ENCODE results near the gene GSTM3.
"Not testable (repeated sequence)": the region's sequence is repeated elsewhere in the genome, so short reads cannot be mapped to it uniquely, and the experiment has no call there.

The GSTM3 gene

DNA sequence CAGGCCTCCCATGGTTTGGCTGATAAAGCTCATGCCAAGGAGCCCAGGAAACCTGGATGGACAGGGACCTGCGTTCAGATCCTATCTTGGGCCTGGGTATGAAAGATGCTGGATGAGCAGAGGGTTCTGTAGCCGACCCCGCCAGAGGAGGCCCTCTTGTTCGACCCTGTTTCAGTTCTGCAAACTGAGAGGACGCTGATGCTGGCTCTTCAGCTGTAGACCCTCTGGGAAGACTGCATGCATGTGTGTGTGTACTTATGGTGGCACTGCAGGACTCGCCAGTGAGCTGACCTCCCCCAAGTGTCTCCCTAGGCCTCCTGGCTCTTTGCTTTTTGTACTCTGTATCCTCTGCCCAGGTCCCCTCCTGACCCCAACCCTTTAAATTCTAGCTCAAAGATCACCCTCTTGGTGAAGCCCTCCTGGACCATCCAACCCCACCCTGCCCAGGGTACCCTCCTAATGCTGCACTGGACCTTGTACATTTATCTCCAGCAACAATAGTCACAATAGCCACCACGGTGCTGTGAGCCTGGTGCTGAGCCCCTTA lies 21.3 kb upstream of the GSTM3 start:
- DNase-seq (ENCODE audit: low spot score): no peak

DNA sequence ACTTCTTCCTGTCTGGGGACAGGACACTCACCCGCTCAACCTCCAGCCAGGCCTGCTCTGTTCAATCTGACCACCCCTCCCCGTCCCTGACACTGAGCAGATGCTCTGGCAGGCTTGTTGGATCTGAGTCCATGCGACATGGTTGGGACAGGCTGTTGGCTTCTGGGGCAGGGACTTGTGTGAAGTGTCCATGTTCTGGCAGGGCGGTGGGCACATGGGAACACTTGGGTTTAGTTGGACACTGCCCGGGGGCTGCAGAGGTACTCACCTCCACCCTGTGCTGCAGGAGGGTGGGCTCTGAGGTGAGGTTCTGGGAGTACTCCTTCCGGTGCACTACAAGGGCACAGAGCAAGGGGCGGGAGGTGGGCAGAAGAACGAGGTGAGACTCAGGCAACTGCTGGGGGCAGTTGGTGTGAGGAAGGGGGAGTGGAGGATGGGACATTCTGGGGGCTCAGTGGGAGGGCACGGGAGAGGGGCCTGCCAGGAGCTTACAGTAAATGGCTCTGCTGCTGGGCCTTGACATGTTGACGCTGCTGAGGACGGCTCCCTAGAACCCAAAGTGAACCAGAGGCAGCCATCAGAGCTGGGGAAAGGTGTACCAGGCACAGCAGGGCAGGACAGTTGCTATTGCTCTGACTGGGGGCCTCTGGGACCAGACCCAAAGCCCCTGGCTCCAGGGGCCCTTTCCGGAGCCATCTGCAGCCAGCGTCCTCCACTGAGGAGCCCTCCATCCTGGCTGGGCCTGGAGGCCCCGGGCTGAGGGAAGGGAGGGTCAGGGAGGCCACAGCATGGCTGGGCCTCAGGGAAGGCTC lies 20.6 kb upstream of the GSTM3 start:
- DNase-seq (ENCODE audit: low spot score): no peak

DNA sequence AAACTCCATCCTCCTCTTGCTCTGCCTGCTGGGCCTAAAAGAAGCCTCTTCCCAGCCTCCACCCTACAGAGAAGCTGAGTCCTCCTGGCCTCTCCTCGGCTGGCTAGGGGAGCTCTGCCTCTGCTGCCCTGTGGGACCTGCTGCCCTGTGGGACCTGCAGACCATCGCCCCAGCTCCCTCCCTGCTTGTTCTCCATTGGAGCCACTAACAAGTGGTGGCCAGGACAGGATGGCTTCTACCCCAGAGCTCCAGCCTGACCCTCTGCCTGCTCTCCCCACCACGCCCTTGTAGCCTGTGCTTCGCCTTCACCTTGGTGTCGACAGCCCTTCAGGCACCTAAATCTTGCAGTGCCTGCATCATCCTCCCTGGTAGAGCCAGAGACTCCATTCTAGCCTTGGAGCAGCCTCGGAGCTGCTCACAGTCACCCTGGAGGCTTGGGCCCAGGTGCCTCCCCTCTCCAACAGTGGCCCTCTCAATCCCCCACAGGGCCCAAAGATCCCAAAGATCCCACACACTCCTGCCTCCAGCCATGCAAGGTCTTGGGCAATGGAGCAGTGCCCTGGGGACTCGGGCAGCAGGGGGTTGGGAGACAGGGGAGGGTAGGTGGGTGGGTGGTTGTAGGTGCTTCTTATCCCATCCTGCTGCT lies 19.9 kb upstream of the GSTM3 start:
- no peak for DNase-seq (ENCODE audit: low spot score)

DNA sequence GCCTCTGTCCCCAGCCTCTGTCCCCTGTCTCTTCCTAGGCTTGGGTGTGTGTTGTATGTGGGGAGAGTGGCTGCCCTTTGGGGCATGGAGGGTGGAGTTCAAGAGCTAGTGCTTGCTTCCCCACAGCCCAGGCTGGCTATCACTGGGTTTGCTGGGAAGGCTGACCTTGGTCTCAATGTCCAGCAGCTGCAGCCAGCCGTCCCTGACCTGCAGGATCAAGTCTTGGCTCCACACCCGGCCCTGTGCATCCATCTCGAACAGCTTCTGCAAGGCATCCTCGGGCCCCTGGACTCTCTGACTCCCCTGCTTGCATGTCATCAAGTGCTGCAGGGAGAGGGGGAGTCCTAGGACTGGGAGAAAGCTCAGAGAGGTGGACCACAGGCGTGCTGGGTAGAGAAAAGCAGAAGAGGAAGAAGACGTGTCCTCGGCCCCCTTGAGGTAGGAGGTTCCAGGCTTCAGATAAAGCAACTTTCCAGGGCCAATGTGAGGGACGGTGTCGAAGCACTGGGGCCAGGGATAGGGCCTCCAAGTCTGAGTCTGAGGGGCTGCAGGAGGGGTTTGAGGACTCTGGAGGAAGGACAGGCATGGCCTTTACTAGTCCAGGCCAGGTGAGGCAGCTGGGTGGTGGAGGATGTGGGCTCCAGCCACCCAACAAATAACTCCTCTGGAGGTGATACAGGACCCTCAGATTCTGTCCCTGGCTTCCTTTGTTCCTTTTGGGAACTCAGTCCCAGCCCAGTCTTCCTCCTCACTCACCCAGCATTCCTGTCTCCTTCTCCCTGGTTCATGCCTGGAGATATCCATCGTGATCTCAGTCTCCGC lies 18.9 kb upstream of the GSTM3 start:
- no peak for DNase-seq (ENCODE audit: low spot score)

DNA sequence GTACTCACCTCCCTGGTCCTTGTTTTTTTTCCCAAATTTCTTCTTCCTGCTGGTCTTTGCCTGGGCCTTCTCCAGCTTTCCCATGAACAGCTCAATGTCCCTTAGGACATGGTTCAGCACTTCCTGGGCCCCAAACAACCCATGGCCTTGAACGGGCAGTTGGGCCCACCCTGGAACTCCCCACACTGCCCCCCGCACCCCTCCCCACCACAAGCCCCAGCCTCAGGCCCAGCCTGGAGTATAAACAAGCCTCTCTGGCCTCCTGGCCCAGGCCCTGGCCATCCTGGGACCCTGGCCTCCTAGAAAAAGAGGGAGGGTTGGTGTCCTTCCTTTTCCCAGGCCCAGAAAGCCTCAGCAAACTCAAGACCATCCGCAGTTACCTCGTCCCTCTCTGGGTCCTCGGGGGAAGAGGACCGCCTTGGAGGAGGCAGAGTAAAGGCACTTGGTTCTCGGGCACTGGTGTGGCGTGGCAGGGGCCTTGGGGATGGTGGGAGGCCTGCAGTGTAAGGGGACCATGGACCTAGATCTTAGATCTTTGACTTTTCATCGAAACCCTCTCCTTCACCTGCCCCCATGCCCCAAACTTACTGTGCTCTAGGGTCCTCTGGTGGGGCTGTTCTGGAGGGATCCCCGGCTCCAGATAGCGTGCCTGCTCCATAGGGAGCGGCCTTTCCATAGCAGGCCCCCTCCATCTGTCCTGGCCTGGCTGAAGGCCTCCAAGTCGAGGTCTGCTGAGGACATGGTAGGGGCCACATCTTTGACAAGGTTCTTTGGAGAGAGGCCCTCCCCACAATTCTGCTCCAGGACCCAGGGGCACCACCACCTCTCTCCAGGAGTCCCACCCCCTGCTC lies 17.3 kb upstream of the GSTM3 start:
- no peak for DNase-seq (ENCODE audit: low spot score)

DNA sequence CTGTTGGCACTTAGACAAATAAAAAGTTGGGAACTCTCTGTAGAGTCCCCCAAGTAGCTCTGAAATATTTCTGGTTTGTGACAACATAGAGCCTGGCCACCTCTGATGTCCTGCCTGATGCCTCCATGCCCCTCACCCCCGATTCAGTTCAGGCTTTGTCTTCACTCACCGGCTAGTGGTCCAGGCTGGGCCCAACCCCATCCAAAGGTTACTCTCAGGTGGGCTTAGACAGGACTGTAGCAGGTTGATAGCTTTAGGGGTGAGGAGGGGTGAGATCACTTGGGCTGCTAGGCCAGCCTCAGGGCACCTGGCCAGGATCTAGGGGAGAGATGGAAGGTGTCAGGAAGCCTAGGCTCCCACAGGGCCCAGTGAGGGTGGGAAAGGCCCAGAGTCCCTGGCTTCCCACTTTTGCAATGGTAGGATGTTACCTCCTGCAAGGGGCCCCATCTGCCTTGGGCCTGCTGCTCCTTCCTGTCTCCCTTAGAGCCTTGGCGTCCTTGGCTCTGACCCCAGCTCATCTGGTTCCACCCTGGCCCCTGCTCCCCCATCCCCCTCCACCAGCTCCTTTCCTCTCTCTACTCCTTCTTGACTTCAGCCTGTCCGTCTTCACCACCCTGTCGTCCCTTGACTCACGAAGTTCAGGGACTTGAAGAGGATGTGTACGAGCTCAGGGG lies 16.1 kb upstream of the GSTM3 start:
- DNase-seq (ENCODE audit: low spot score): no peak

DNA sequence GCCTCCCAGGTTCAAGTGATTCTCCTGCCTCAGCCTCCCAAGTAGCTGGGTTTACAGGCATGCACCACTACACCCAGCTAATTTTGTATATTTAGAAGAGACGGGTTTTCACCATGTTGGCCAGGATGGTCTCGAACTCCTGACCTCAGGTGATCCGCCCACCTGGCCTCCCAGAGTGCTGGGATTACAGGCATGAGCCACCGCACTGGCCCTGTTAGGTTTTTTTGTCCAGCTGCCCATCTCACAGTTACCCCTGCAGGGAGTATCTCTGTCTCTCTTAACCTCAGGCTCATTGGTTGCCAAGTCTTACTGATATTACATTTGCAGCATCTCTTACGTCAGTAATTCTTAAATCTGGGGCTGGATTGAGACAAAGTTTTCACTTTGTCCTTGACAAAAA lies 15.5 kb upstream of the GSTM3 start:
- not testable (repeated sequence) for DNase-seq (ENCODE audit: low spot score)

DNA sequence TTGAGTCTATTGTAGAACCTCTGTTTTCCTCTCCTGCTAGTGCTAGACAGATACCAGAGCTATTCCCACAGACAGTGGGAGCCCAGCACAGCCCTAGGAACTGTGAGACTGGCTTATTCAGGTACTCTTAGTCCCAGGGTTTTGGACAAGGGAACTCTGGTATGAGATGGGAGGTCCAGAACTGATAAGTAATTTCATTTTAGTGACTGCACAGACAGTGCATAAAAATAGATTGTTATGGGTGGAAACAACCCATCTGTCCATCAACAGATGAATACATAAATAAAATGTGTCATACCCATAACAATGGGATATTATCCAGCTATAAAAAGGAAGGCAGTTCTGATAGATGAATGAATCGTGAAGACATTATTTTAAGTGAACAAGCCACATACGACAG lies 13.9 kb upstream of the GSTM3 start:
- no peak for DNase-seq (ENCODE audit: low spot score)

DNA sequence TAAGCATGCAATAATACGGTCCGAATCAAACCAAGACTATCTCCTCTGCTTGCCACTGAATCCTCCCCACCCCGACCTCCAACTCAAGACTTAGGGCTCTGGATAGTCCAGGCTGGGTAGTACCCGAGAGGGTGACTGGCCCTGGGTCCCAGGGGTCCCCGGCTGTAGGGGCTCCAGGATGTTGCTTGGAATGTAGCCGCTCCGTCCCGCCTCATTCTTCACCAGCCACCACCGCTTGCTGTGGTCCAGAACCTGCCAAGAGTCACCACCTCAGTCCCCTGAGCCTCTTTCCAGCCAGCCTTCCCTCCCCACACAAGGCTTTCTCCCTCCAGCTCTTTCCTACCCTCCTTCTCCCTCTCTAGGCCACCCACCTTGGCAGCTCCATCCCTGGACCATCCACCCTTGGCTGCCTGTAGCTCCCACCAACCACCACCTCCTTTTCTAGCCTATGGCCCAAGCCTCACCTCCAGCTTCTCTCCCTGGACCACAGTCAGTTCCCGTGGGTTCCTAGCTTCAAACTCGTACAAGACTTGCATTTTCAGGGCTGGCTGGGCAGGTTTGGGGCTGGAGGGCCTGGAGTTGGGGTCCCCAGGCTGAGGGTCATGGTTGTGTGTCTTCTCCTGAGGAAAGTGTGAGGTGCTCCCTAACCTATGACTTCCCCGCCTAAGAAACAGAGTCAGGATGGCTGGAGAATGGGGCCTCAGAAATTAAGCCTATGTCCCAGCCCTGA lies 10.9 kb upstream of the GSTM3 start:
- no peak for DNase-seq (ENCODE audit: low spot score)

DNA sequence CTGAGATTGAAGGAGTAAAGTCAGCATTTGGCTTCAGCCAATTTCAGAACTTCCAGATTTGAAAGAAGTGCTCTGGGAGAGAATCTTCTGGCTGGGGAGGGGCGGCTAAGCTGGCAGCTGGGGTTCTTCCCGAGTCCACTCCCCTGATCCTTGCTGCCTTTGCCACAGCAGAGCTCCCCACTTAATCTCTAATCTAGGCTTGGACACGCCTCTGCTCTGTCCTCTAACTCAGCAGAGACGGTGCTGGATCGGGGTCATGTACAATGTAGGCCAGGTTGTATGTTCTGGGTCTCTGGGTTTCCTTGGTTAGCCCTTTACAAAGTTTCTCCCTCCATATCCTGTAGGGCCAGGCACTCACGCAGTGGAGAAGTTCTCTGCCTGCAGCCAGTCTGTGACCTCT lies 10.1 kb upstream of the GSTM3 start:
- DNase-seq (ENCODE audit: low spot score): no peak

DNA sequence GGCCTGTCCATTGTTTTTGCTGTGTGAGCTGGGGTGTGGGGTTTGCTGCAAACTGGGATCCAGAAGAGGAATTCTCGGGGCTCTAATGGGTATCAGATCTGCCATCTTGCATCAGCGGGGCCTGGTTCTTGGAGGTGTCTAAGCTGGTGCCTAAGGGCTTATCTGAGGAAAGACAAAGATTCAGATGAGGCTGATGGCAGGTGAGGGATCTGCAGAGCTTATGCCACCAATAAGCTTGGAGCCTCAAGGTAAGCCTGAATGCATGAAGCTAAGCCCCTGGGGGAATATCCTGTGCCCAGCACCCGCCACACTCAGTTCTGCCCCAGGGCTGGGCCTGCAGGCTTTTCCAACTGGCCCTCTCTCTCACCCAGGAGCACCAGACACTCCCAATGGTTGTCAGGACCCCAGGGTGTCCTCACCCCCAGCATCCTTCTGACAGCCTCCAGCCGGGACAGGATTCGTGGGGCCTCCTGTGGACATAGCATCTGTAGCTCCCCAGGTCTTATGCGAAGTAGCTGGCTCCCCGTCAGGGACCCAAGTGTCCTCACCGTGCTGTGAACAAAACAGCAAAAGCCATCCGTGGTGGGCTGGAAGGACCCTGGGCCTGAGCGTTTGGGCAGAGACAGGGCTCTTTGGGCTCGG lies 9.5 kb upstream of the GSTM3 start:
- no peak for DNase-seq (ENCODE audit: low spot score)

DNA sequence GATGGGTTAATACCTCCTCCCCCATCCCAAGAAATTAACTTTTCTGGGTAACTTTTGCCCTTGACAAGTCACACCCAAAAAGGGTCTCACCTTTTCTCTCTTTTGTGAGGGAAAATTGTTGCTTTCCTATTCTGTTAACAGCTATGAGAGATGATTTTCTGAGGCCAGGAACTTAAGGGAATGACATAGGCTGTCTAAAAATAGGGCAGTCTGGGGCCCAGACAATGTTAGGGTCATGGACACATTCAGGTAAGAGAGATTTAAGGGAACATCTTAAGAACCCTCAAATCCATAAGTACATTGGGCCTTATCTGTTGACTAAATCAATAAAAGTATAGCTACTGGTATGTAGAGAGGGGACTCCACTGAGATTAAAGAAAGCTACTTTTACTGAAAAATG lies 8.4 kb upstream of the GSTM3 start:
- no peak for DNase-seq (ENCODE audit: low spot score)

DNA sequence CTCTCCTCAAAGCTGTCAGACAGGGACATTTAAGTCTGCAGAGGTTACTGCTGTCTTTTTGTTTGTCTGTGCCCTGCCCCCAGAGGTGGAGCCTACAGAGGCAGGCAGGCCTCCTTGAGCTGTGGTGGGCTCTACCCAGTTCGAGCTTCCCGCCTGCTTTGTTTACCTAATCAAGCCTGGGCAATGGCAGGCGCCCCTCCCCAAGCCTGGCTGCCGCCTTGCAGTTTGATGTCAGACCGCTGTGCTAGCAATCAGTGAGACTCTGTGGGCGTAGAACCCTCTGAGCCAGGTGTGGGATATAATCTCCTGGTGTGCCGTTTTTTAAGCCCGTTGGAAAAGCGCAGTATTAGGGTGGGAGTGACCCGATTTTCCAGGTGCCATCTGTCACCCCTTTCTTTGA lies 7.5 kb upstream of the GSTM3 start:
- DNase-seq (ENCODE audit: low spot score): not testable (repeated sequence)

DNA sequence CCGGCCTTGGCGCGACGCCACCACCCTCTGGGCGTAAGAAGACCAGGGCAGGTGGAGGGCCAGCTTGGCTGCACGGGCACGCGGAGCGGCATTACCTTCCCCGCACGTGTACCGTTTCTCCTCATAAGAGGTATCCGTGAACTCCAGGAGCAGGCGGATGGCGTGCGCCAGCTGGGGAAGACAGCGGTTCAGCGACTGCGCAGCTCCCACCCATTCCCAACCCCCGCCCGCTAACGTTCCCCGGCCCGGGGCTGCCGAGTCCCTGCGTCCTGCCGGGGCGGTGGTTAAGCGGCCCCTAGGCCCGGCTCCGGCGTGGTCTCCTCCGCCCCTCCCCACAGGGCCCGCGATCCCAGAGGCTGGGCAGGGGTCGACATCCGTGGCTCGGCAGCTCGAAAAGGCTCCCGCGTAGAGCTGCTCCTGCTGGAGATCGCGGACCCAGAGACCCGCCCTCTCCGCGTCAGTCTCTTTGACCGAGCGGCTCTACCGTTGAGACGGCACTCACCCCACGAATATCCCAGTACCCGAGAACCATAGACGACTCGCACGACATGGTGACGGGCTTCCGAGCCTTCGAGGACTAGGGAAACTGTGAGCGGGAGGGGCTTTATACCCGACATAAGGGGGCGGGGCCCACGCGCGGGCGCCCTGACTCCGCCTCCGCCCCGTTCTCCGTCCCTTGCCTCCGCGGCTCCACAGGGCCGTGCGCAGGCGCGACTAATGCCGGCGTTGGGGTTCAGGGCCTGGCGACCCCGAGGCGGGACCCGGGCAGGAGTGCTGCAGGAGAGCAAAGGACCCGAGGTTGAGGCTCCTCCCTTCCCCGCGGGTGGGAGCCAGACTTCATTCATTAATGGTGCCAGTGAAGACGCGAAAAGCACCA lies 862 bp downstream of the GSTM3 start:
- peak; percentile 40 for DNase-seq (ENCODE audit: low spot score)

DNA sequence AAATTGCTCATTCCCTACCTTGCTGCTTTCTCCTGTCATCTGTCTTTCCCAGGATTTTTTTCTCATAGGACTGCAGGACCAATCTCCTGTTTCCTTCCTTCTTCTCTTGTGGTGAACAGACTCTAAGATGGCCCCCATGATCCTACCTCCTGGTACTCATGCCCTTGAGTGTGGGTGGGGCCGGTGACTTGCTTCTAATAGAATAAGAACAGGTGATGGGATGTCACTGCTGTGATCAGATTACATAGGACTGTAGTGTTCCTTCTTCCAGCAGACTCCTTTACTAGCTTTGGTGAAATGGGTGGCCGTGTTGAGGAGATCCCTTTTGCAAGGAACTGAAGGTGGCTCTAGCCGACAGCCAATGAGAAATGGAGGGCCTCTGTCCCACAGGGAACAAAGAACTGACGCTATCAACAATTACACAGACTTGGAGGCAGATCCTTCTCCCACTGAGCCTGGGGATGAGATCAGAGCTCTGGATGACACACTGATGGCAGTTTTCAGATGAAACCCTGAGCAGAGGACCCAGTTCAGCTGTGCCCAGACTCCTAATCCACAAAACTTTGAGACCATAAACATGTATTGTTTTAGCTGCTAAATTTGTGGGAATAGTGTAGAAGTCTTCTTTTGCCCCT lies 7.5 kb downstream of the GSTM3 start:
- no peak for DNase-seq (ENCODE audit: low spot score)

DNA sequence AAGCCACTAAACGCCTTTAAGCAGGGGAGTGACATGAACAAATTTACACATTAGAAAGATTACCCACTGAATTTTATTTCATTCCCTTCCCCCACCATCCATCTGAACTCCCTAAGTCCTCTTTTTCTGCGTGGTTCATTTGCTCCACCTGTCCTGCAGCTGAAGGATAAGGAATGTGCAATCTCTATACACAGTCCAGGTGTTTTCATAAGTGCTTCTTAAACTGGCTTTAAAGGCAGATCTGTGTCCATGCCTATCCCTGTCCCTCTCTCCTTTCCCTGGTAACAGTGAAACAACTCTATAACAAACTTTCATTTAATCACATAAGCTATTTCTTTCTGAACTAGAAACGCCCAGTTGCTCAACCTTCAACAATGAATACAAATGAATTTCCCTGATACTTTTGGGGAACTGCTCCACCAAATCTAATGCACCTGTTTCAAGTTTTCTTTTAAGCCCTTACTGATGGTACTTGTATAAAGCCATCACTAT lies 8.4 kb downstream of the GSTM3 start:
- DNase-seq (ENCODE audit: low spot score): no peak

DNA sequence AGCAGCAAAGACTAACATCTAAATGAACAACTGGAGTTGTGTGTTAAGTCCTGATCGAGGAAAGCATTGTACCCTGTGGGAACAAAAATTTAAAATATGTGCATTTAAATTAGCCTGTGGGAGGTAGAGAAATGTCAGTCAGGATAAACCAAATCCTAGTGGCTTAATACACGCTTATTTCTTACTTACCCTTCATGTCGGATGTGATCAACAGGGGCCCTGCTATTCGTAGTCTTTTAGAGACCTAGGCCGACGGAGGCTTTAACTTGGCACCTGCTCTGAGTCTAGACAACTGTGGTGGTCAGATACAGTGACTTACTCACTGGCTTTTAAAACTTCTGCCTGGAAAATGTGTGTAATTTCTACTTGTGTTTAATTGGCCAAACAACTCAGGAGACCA lies 10.2 kb downstream of the GSTM3 start:
- no peak for DNase-seq (ENCODE audit: low spot score)

DNA sequence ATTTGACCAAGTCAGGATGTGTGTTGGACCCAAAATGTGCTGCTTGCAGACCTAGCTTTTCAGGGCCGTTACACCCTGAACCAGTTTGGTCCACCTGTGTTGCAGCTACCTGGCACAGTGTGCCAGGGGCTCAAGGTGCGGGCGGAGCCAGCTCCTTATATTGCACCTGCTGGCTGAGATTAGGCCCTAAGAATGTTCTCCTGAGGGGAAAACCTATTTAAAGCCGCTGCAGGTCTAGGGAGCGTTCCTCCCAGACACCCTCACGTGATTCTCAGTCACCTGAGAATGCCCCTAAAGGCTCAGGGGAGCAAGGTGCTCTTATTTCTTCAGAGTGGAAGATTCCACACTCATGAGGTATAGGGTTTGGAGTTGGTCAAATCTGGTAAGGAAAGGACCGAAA lies 12.0 kb downstream of the GSTM3 start:
- DNase-seq (ENCODE audit: low spot score): no peak

Measured in COLO829 (cell line).